ENCODE results near the gene TSPAN11.
"Not testable (repeated sequence)": the region's sequence is repeated elsewhere in the genome, so short reads cannot be mapped to it uniquely, and the experiment has no call there.

The TSPAN11 gene

DNA sequence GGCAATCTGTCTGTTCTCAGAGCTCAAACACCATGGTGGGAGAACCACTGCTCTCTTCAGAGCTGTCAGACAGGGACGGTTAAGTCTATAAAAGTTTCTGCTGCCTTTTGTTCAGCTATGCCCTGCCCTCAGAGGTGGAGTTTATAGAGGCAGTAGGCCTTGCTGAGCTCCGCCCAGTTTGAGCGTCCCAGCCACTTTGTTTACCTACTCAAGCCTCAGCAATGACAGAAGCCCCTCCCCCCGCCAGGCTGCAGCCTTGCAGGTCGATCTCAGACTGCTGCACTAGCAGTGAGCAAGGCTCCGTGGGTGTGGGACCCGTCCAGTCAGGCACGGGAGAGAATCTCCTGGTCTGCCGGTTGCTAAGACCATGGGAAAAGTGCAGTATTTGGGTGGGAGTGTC is 32.0 kb upstream of the TSPAN11 start:
- H3K9ac ChIP-seq (ENCODE audit: low read depth in 1 of 2, low read length in 2 of 2); H3K27ac ChIP-seq (ENCODE audit: low read depth in 2 of 2, low read length in 2 of 2); H3K4me3 ChIP-seq (ENCODE audit: low read length in 2 of 2); H3K27me3 ChIP-seq (ENCODE audit: control insufficient read depth in 2 of 2, insufficient read depth in 2 of 2, low read length in 2 of 2); H3K4me1 ChIP-seq (ENCODE audit: control insufficient read depth in 2 of 2, insufficient read depth in 2 of 2, low read length in 2 of 2); H3K36me3 ChIP-seq (ENCODE audit: control insufficient read depth in 2 of 2, insufficient read depth in 2 of 2, low read length in 2 of 2); H3K9me3 ChIP-seq (ENCODE audit: control insufficient read depth in 2 of 2, low read length in 2 of 2): not testable (repeated sequence)

- Histone ChIP-seq H3K9ac (ENCODE audit: low read depth in 1 of 2, low read length in 2 of 2) (no peak overlapping the region), H3K27me3 (ENCODE audit: control insufficient read depth in 2 of 2, insufficient read depth in 2 of 2, low read length in 2 of 2) (no peaks in the 10 kb centered on the region), H3K4me1 (ENCODE audit: control insufficient read depth in 2 of 2, insufficient read depth in 2 of 2, low read length in 2 of 2) (no peaks in the 10 kb centered on the region), H3K36me3 (ENCODE audit: control insufficient read depth in 2 of 2, insufficient read depth in 2 of 2, low read length in 2 of 2) (no peaks in the 10 kb centered on the region), H3K4me3 (ENCODE audit: low read length in 2 of 2) (no peak overlapping the region), H3K9me3 (ENCODE audit: control insufficient read depth in 2 of 2, low read length in 2 of 2) (no peaks in the 10 kb centered on the region), H3K27ac (ENCODE audit: low read depth in 2 of 2, low read length in 2 of 2) (no peak overlapping the region)
Observed at GRCh38 chr12:30896461-30896860, 30.1 kb upstream of the TSPAN11 start.

- Histone ChIP-seq H3K27me3 (ENCODE audit: control insufficient read depth in 2 of 2, insufficient read depth in 2 of 2, low read length in 2 of 2) (no peaks in the 10 kb centered on the region), H3K4me3 (ENCODE audit: low read length in 2 of 2) (no peak overlapping the region), H3K36me3 (ENCODE audit: control insufficient read depth in 2 of 2, insufficient read depth in 2 of 2, low read length in 2 of 2) (no peaks in the 10 kb centered on the region), H3K9me3 (ENCODE audit: control insufficient read depth in 2 of 2, low read length in 2 of 2) (no peaks in the 10 kb centered on the region), H3K9ac (ENCODE audit: low read depth in 1 of 2, low read length in 2 of 2) (no peak overlapping the region), H3K4me1 (ENCODE audit: control insufficient read depth in 2 of 2, insufficient read depth in 2 of 2, low read length in 2 of 2) (no peaks in the 10 kb centered on the region), H3K27ac (ENCODE audit: low read depth in 2 of 2, low read length in 2 of 2) (no peak overlapping the region)
Observed at GRCh38 chr12:30898846-30899245, 27.7 kb upstream of the TSPAN11 start.

DNA sequence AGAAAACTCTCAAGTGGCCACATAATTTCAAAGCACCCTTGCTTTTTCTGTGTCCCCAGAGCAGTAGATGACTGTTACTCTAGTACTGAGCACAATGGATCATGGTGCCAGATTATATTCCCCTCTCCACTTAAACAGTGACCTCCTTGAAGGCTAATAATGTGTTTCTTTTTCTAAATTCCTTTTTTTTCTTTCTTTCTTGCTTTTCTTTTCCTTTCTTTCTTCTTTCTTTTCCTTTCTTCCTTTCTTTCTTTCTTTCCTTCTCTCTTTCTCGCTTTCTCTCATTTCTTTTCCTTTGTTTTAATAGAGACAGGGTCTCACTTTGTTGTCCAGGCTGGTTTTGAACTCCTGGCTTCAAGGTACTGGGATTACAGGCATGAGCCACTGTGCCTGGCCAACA is 26.2 kb upstream of the TSPAN11 start:
- H3K4me1 ChIP-seq (ENCODE audit: control insufficient read depth in 2 of 2, insufficient read depth in 2 of 2, low read length in 2 of 2): no peaks in the 10 kb centered on the region
- H3K9me3 ChIP-seq (ENCODE audit: control insufficient read depth in 2 of 2, low read length in 2 of 2): no peaks in the 10 kb centered on the region
- H3K4me3 ChIP-seq (ENCODE audit: low read length in 2 of 2): no peak overlapping the region
- H3K27ac ChIP-seq (ENCODE audit: low read depth in 2 of 2, low read length in 2 of 2): no peak overlapping the region
- H3K9ac ChIP-seq (ENCODE audit: low read depth in 1 of 2, low read length in 2 of 2): no peak overlapping the region
- H3K36me3 ChIP-seq (ENCODE audit: control insufficient read depth in 2 of 2, insufficient read depth in 2 of 2, low read length in 2 of 2): no peaks in the 10 kb centered on the region
- H3K27me3 ChIP-seq (ENCODE audit: control insufficient read depth in 2 of 2, insufficient read depth in 2 of 2, low read length in 2 of 2): no peaks in the 10 kb centered on the region

DNA sequence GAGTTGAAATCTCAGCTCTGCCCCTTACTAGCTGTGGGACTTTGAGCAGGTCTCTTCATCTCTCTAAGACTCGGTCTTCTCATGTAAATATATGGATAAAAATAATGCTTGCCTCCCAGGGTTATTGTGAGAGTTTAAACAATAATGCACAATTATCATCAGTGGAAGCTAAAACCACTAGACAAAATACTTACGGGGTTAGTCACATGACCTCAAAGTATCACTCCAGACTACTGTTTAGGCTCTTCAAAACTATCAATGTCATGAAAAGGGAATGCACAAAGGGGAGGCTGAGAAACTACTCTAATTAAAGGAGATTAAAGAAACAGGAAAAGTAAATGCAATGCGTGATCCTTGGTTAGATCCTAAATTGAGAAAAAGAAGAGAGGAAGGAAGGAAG is 24.5 kb upstream of the TSPAN11 start:
- Histone ChIP-seq H3K9me3 (ENCODE audit: control insufficient read depth in 2 of 2, low read length in 2 of 2) (no peaks in the 10 kb centered on the region), H3K27ac (ENCODE audit: low read depth in 2 of 2, low read length in 2 of 2) (no peak overlapping the region), H3K4me3 (ENCODE audit: low read length in 2 of 2) (no peak overlapping the region), H3K27me3 (ENCODE audit: control insufficient read depth in 2 of 2, insufficient read depth in 2 of 2, low read length in 2 of 2) (no peaks in the 10 kb centered on the region), H3K9ac (ENCODE audit: low read depth in 1 of 2, low read length in 2 of 2) (no peak overlapping the region), H3K4me1 (ENCODE audit: control insufficient read depth in 2 of 2, insufficient read depth in 2 of 2, low read length in 2 of 2) (no peaks in the 10 kb centered on the region), H3K36me3 (ENCODE audit: control insufficient read depth in 2 of 2, insufficient read depth in 2 of 2, low read length in 2 of 2) (no peaks in the 10 kb centered on the region)

DNA sequence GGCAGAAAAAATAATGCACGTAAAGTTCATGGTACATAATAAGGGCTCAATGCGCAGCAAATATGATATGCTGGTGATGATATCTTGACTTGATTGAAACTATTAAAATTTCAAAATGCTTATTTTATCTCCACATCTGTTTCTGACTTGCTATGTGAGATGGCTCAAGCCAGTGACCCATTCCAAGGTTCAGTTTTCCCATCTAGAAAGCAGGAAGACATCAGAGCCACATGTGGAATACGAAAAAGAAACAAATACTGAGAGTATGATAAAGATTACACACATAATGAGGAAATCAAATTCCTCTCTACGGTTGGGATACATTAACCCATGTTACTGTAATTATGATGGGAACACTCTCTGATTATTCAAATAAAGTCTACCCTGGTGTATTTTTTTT is 24.0 kb upstream of the TSPAN11 start:
- H3K36me3 ChIP-seq (ENCODE audit: control insufficient read depth in 2 of 2, insufficient read depth in 2 of 2, low read length in 2 of 2): no peaks in the 10 kb centered on the region
- no peak overlapping the region for H3K4me3 ChIP-seq (ENCODE audit: low read length in 2 of 2)
- H3K27me3 ChIP-seq (ENCODE audit: control insufficient read depth in 2 of 2, insufficient read depth in 2 of 2, low read length in 2 of 2): no peaks in the 10 kb centered on the region
- H3K9me3 ChIP-seq (ENCODE audit: control insufficient read depth in 2 of 2, low read length in 2 of 2): no peaks in the 10 kb centered on the region
- H3K4me1 ChIP-seq (ENCODE audit: control insufficient read depth in 2 of 2, insufficient read depth in 2 of 2, low read length in 2 of 2): no peaks in the 10 kb centered on the region
- no peak overlapping the region for H3K27ac ChIP-seq (ENCODE audit: low read depth in 2 of 2, low read length in 2 of 2)
- H3K9ac ChIP-seq (ENCODE audit: low read depth in 1 of 2, low read length in 2 of 2): no peak overlapping the region

- Histone ChIP-seq H3K36me3 (ENCODE audit: control insufficient read depth in 2 of 2, insufficient read depth in 2 of 2, low read length in 2 of 2) (no peaks in the 10 kb centered on the region), H3K4me3 (ENCODE audit: low read length in 2 of 2) (no peak overlapping the region)
Observed at GRCh38 chr12:30905463-30906009, 21.0 kb upstream of the TSPAN11 start.

GRCh38 chr12:30908076-30908721 is 18.3 kb upstream of the TSPAN11 start:
- no peaks in the 10 kb centered on the region for H3K9me3 ChIP-seq (ENCODE audit: control insufficient read depth in 2 of 2, low read length in 2 of 2)
- no peaks in the 10 kb centered on the region for H3K36me3 ChIP-seq (ENCODE audit: control insufficient read depth in 2 of 2, insufficient read depth in 2 of 2, low read length in 2 of 2)
- H3K27me3 ChIP-seq (ENCODE audit: control insufficient read depth in 2 of 2, insufficient read depth in 2 of 2, low read length in 2 of 2): no peaks in the 10 kb centered on the region
- H3K4me1 ChIP-seq (ENCODE audit: control insufficient read depth in 2 of 2, insufficient read depth in 2 of 2, low read length in 2 of 2): peaks cover 5 to 6% of the 10 kb centered on the region in 2 donors
- H3K4me3 ChIP-seq (ENCODE audit: low read length in 2 of 2): no peak overlapping the region
- no peak overlapping the region for H3K9ac ChIP-seq (ENCODE audit: low read depth in 1 of 2, low read length in 2 of 2)
- H3K27ac ChIP-seq (ENCODE audit: low read depth in 2 of 2, low read length in 2 of 2): no peak overlapping the region

More at GRCh38 chr12:30905463-30906009, 21.0 kb upstream of the TSPAN11 start:
- Histone ChIP-seq H3K9me3 (ENCODE audit: control insufficient read depth in 2 of 2, low read length in 2 of 2) (no peaks in the 10 kb centered on the region), H3K4me1 (ENCODE audit: control insufficient read depth in 2 of 2, insufficient read depth in 2 of 2, low read length in 2 of 2) (peaks cover 5 to 6% of the 10 kb centered on the region in 2 donors), H3K27me3 (ENCODE audit: control insufficient read depth in 2 of 2, insufficient read depth in 2 of 2, low read length in 2 of 2) (no peaks in the 10 kb centered on the region), H3K9ac (ENCODE audit: low read depth in 1 of 2, low read length in 2 of 2) (no peak overlapping the region), H3K27ac (ENCODE audit: low read depth in 2 of 2, low read length in 2 of 2) (no peak overlapping the region)

DNA sequence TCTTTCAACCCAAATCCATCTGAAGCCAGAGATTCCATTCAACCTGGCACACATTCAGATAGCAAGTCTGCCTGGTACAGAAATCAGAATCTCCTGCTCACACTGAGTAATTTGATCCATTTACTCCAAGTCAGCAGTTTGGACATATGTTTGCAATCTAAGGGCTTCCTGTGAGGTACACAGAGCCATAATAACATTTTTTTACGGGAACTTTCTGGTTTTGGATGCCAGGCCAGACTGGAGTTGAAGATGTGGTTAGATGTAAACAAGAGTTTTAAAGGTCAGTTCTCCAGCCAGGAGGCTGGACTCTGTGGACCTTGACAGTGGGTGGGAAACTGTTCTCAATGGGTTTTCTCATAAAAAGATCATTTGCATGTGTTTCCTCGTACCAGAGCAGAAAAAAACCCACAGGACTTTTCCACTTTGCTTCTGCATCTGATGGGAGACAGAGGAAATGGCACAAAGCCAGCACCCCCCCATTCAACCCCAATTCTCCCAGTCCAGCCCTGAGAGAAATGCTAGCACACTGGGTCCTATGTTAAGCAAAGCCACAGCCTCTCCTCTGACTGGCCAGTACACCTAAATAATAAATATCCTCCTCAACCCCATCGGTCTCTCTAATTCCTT is 17.7 kb upstream of the TSPAN11 start:
- Histone ChIP-seq H3K27me3 (ENCODE audit: control insufficient read depth in 2 of 2, insufficient read depth in 2 of 2, low read length in 2 of 2) (no peaks in the 10 kb centered on the region), H3K27ac (ENCODE audit: low read depth in 2 of 2, low read length in 2 of 2) (peak overlapping the region; percentile 39 to 51), H3K9me3 (ENCODE audit: control insufficient read depth in 2 of 2, low read length in 2 of 2) (no peaks in the 10 kb centered on the region), H3K4me3 (ENCODE audit: low read length in 2 of 2) (no peak overlapping the region), H3K4me1 (ENCODE audit: control insufficient read depth in 2 of 2, insufficient read depth in 2 of 2, low read length in 2 of 2) (peaks cover 5 to 6% of the 10 kb centered on the region in 2 donors), H3K9ac (ENCODE audit: low read depth in 1 of 2, low read length in 2 of 2) (no peak overlapping the region), H3K36me3 (ENCODE audit: control insufficient read depth in 2 of 2, insufficient read depth in 2 of 2, low read length in 2 of 2) (no peaks in the 10 kb centered on the region)

- Histone ChIP-seq H3K9me3 (ENCODE audit: control insufficient read depth in 2 of 2, low read length in 2 of 2) (no peaks in the 10 kb centered on the region), H3K9ac (ENCODE audit: low read depth in 1 of 2, low read length in 2 of 2) (no peak overlapping the region), H3K27me3 (ENCODE audit: control insufficient read depth in 2 of 2, insufficient read depth in 2 of 2, low read length in 2 of 2) (no peaks in the 10 kb centered on the region), H3K27ac (ENCODE audit: low read depth in 2 of 2, low read length in 2 of 2) (peak overlapping the region; percentile 39 to 51), H3K4me1 (ENCODE audit: control insufficient read depth in 2 of 2, insufficient read depth in 2 of 2, low read length in 2 of 2) (peaks cover 5 to 6% of the 10 kb centered on the region in 2 donors), H3K36me3 (ENCODE audit: control insufficient read depth in 2 of 2, insufficient read depth in 2 of 2, low read length in 2 of 2) (no peaks in the 10 kb centered on the region), H3K4me3 (ENCODE audit: low read length in 2 of 2) (no peak overlapping the region)
Observed at GRCh38 chr12:30909349-30910037, 17.1 kb upstream of the TSPAN11 start.
